Endothelial cell of umbilical vein (primary cell): Measurements from ENCODE around the gene JCAD. TPM values are rescaled to one million over a fixed set of nuclear protein-coding genes. Genes with fewer than 3 reads are reported as not detected.
A peak's percentile ranks its signal among the peaks of the same experiment; 100 is the strongest.

ENCODE experiments used
- BruUV-seq: library from RNA; stranded (reverse); fragments of 400-500 nt; replicated peaks from 2 replicates; lab custom pipeline; 2021; lab: Mats Ljungman, UMichigan
- CTCF ChIA-PET: fragments of 300-600, 350-600 bp; sonication (Branson Sonifier 250); formaldehyde crosslinking; loops from one replicate; lab custom pipeline; 2021; ENCODE audit warnings: antibody characterized with exemption, inconsistent platforms; lab: Charles Lee
- POLR2A ChIA-PET: fragments of 300-600, 350-600 bp; sonication (Branson Sonifier 250); formaldehyde crosslinking; loops from one replicate; lab custom pipeline; 2021; ENCODE audit warnings: antibody characterized with exemption, inconsistent platforms; lab: Charles Lee
- DNase-seq: peaks from one replicate; pipeline ENCODE4 v3.0.0-alpha.2; 2011; ENCODE audit warnings: low read depth, low spot score
- FAIRE-seq: peaks from 2 replicates; lab custom pipeline; 2011; peaks lifted over from hg19 to GRCh38; lab: Jason Lieb, UNC
- H2AFZ ChIP-seq: 2 replicates; pipeline ENCODE4 v1.6.0; 2012; ENCODE audit warnings: low read depth, low read length, control low read depth, inconsistent platforms
- H3K27ac ChIP-seq: 2 replicates; pipeline ENCODE4 v1.5.1; 2011; ENCODE audit warnings: low read depth, mild to moderate bottlenecking, control low read depth, low read length, moderate library complexity; ENCODE audit not compliant: insufficient read depth
- H3K27me3 ChIP-seq, 2 experiments: 2 replicates each; pipeline versions ENCODE4 v1.6.0 to v1.6.1; 2011; ENCODE audit warnings: low read length in 2 of 2, mixed read lengths in 1 of 2; ENCODE audit not compliant: control insufficient read depth in 2 of 2, insufficient read depth in 2 of 2
- H3K36me3 ChIP-seq, 2 experiments: 2 replicates in 1 of 2; 3 replicates in 1 of 2; pipeline ENCODE4 v1.5.1; 2011; ENCODE audit warnings: low read length in 2 of 2, mild to moderate bottlenecking in 1 of 2, moderate library complexity in 1 of 2; ENCODE audit not compliant: control insufficient read depth in 2 of 2, insufficient read depth in 2 of 2; ENCODE audit errors: extremely low read depth in 1 of 2
- H3K4me1 ChIP-seq: 3 replicates; pipeline ENCODE4 v1.5.1; 2011; ENCODE audit warnings: mild to moderate bottlenecking, low read length; ENCODE audit not compliant: control insufficient read depth, insufficient read depth; ENCODE audit errors: extremely low read depth
- H3K4me2 ChIP-seq: 2 replicates; pipeline ENCODE4 v1.6.1; 2011; ENCODE audit warnings: low read length, control low read depth, mixed read lengths; ENCODE audit not compliant: insufficient read depth
- H3K4me3 ChIP-seq, 3 experiments: fragments of 200-600 bp in 1 of 3; sonication (generic), shearing (Covaris generic) in 1 of 3; replicated peaks in 1 of 3; 2 replicates each; pipeline ENCODE4 v1.5.1; 2011 to 2016; ENCODE audit warnings: control low read depth in 3 of 3, low read length in 3 of 3, mild to moderate bottlenecking in 2 of 3, inconsistent platforms in 1 of 3, low read depth in 1 of 3, moderate library complexity in 1 of 3; ENCODE audit not compliant: insufficient read depth in 1 of 3
- H3K79me2 ChIP-seq: 2 replicates; pipeline ENCODE4 v1.6.0; 2012; ENCODE audit warnings: low read length, inconsistent platforms; ENCODE audit not compliant: control insufficient read depth, insufficient read depth
- H3K9ac ChIP-seq: replicated peaks from 2 replicates; pipeline ENCODE3; 2011; ENCODE audit warnings: low read length, control low read depth; ENCODE audit not compliant: insufficient read depth; ENCODE audit errors: extremely low read depth
- H3K9me1 ChIP-seq: replicated peaks from 3 replicates; pipeline ENCODE4 v1.6.0; 2011; ENCODE audit warnings: mild to moderate bottlenecking, low read length; ENCODE audit not compliant: control insufficient read depth, insufficient read depth; ENCODE audit errors: extremely low read depth
- H3K9me3 ChIP-seq: replicated peaks from 2 replicates; pipeline ENCODE4 v1.5.1; 2012; ENCODE audit warnings: low read length, inconsistent platforms; ENCODE audit not compliant: control insufficient read depth, insufficient read depth
- H4K20me1 ChIP-seq: replicated peaks from 2 replicates; pipeline ENCODE3; 2011; ENCODE audit warnings: mild to moderate bottlenecking, low read length; ENCODE audit not compliant: control insufficient read depth, insufficient read depth; ENCODE audit errors: extremely low read depth
- EZH2 ChIP-seq: IDR thresholded peaks from 2 replicates; pipeline ENCODE4 v1.6.1; 2012; ENCODE audit warnings: borderline replicate concordance, low read depth, mild to moderate bottlenecking, moderate library complexity, low read length, inconsistent platforms; ENCODE audit not compliant: severe bottlenecking
- FOS ChIP-seq: IDR thresholded peaks from 2 replicates; pipeline ENCODE4 v1.6.1; 2011; ENCODE audit warnings: mild to moderate bottlenecking, low read length, moderate library complexity, borderline replicate concordance; ENCODE audit not compliant: insufficient read depth
- GATA2 ChIP-seq: IDR thresholded peaks from 2 replicates; pipeline ENCODE4 v1.7.0; 2011; ENCODE audit warnings: low read depth, mild to moderate bottlenecking, moderate library complexity, mixed read lengths, low read length; ENCODE audit not compliant: insufficient read length, insufficient read depth
- JUN ChIP-seq: IDR thresholded peaks from 2 replicates; pipeline ENCODE4 v1.6.1; 2011; ENCODE audit warnings: borderline replicate concordance, low read depth; ENCODE audit not compliant: insufficient read length, insufficient read depth
- MYC ChIP-seq: IDR thresholded peaks from one replicate; pipeline ENCODE4 v1.6.1; 2011; ENCODE audit warnings: mild to moderate bottlenecking, low read depth, low read length
- POLR2A ChIP-seq: IDR thresholded peaks from 2 replicates; pipeline ENCODE4 v1.6.1; 2012; ENCODE audit warnings: low read depth, mild to moderate bottlenecking, control low read depth, low read length
- POLR2AphosphoS5 ChIP-seq: IDR thresholded peaks from 2 replicates; pipeline ENCODE4 v1.6.1; 2012; ENCODE audit warnings: low read depth, mild to moderate bottlenecking, control low read depth, low read length, moderate library complexity; ENCODE audit not compliant: insufficient read depth
- dilution Hi-C: fragments of 300-500 bp; cut with MboI; formaldehyde crosslinking; loops from one replicate; pipeline ENCODE4 v1.15.0; 2019; ENCODE audit warnings: low sequenced_read_pairs; ENCODE audit not compliant: extremely low pct_ligation_motif_present
- intact Hi-C: fragments of 100-400 bp; cut with micrococcal nuclease; formaldehyde crosslinking; loops from one replicate; pipeline ENCODE4 v1.10.0; 2022
- polyA plus RNA-seq, 4 experiments: library from polyadenylated mRNA; depleted of rRNA in 3 of 4; stranded (reverse) in 3 of 4; unstranded in 1 of 4; fragments of >200 nt; gene quantifications; 2 replicates each; pipeline versions ENCODE4 v1.2.1 to v1.2.3, GENCODE V29; 2011 to 2012; ENCODE audit warnings: missing spikeins in 1 of 4
- total RNA-seq: library from RNA; stranded (reverse); gene quantifications from 2 replicates; pipeline ENCODE4 v1.2.3, GENCODE V29; 2021
- TF ChIP-seq, protein P1 (sequence below): IDR thresholded peaks from 2 replicates; pipeline ENCODE4 v1.6.1; 2011; ENCODE audit not compliant: insufficient read depth, insufficient read length
- TF ChIP-seq, protein P2 (sequence below), 2 donors: IDR thresholded peaks; 1 replicate in 1 of 2; 2 replicates in 1 of 2; pipeline ENCODE4 v1.5.1; 2011; ENCODE audit warnings: low read length in 2 of 2, mild to moderate bottlenecking in 2 of 2, moderate library complexity in 2 of 2, control low read depth in 1 of 2, inconsistent platforms in 1 of 2, low read depth in 1 of 2; ENCODE audit not compliant: insufficient read depth in 1 of 2; ENCODE audit errors: extremely low read depth in 1 of 2

JCAD gene
- total and polyA plus RNA-seq, 2 donors (not counting 3 experiments of a cell fraction or from before 2014, with no cell fraction given) = 17.5 to 76.3 TPM

DNA sequence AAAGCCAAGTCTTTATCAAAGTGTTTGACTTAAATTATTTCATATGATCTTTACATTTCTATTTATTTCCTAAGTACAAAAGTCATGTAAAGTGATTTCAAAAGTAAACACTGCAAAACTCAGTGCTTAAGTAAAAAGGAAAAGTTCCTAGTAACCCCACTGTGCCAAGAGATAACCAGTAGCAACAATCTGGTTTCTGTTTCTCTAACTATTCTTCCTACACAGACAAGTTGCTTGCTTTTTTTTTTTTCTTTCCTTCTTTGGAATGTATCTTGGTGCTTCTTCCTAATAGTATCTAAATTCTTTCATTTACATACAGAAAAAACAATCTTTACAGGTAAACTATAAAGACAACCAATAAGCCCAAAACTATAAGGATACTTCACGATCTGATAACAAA is 3.1 kb downstream of the JCAD start:
- Histone ChIP-seq H2AFZ (no peak overlapping the region), H4K20me1 (no peaks in the 10 kb centered on the region), H3K27ac (peak overlapping the region; percentile 56), H3K9me1 (no peaks in the 10 kb centered on the region), H3K4me3 (peak overlapping the region in 1 of 3 experiments; percentile 62), H3K9ac (peak overlapping the region; percentile 90), H3K36me3 (peaks cover 0 to 4% of the 10 kb centered on the region in 2 experiments), H3K9me3 (no peaks in the 10 kb centered on the region), H3K4me1 (peaks cover 44% of the 10 kb centered on the region), H3K79me2 (peaks cover 18% of the 10 kb centered on the region), H3K27me3 (no peaks in the 10 kb centered on the region), H3K4me2 (peak overlapping the region; percentile 92)
- peak; percentile 18 for FAIRE-seq
- dilution Hi-C loops (no loop called here), intact Hi-C loops (loop anchor here (2.0 kb wide), 1 partner anchor 53 kb away; no protein-coding TSS in a partner anchor)
- DNase-seq = peak; percentile 64
- TF ChIP-seq, protein P1, sequence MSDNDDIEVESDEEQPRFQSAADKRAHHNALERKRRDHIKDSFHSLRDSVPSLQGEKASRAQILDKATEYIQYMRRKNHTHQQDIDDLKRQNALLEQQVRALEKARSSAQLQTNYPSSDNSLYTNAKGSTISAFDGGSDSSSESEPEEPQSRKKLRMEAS = no peak
- TF ChIP-seq JUN (no peak), POLR2A (no peak), EZH2 (no peak), GATA2 (no peak)
- ChIA-PET POLR2A (no interaction called here), CTCF (interaction anchor here (3.0 kb wide), 1 partner anchor 185 kb away, joined by 22 read pairs; no protein-coding TSS in a partner anchor)
- BruUV-seq = no TSS peak

DNA sequence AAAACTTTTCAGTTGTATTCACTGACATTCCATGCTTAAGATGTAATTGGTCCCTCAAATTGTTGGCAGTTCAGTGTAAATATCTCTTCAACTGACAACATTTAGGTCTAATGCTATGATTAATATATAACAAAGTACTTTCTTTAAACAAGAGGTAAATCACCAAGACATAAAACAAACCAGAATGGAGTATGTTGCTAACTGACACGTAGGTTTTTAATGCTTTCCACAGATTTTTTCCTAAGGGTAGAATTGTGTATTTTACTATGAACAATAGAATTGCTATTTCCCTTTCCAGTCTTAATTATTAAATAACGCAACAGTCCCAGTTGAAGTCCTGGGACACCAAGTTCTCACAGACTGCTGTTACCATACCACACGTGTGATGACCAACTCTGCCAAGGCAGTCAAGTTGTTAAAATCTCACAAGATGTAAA is 4.1 kb downstream of the JCAD start:
- peaks cover 48% of the 10 kb centered on the region for H3K4me1 ChIP-seq
- TF ChIP-seq JUN (no peak), GATA2 (no peak), EZH2 (no peak), MYC (no peak), POLR2AphosphoS5 (no peak), POLR2A (no peak), FOS (no peak)
- TF ChIP-seq, protein P1 = no peak
- TF ChIP-seq, protein P2, sequence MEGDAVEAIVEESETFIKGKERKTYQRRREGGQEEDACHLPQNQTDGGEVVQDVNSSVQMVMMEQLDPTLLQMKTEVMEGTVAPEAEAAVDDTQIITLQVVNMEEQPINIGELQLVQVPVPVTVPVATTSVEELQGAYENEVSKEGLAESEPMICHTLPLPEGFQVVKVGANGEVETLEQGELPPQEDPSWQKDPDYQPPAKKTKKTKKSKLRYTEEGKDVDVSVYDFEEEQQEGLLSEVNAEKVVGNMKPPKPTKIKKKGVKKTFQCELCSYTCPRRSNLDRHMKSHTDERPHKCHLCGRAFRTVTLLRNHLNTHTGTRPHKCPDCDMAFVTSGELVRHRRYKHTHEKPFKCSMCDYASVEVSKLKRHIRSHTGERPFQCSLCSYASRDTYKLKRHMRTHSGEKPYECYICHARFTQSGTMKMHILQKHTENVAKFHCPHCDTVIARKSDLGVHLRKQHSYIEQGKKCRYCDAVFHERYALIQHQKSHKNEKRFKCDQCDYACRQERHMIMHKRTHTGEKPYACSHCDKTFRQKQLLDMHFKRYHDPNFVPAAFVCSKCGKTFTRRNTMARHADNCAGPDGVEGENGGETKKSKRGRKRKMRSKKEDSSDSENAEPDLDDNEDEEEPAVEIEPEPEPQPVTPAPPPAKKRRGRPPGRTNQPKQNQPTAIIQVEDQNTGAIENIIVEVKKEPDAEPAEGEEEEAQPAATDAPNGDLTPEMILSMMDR (IDR thresholded peaks at IDR 0.05; ENCODE audit: extremely low read depth in 1 of 2, insufficient read depth in 1 of 2, low read depth in 1 of 2, low read length in 2 of 2) = no peak
- no peak for FAIRE-seq
- peak overlapping the region; percentile 52 for H3K27ac ChIP-seq
- peak; percentile 79 for DNase-seq
- no peaks in the 10 kb centered on the region for H4K20me1 ChIP-seq
- no peak overlapping the region for H2AFZ ChIP-seq
- intact Hi-C loops (no loop called here), dilution Hi-C loops (no loop called here)
- POLR2A ChIA-PET = no interaction called here
- no peaks in the 10 kb centered on the region for H3K9me3 ChIP-seq
- peak overlapping the region in 1 of 3 experiments; percentile 23 for H3K4me3 ChIP-seq
- H3K27me3 ChIP-seq = no peaks in the 10 kb centered on the region
- H3K79me2 ChIP-seq = peaks cover 19% of the 10 kb centered on the region
- peaks cover 0 to 4% of the 10 kb centered on the region in 2 experiments for H3K36me3 ChIP-seq
- CTCF ChIA-PET = no interaction called here
- H3K4me2 ChIP-seq = peak overlapping the region; percentile 92
- no TSS peak for BruUV-seq
- no peaks in the 10 kb centered on the region for H3K9me1 ChIP-seq
- peak overlapping the region; percentile 90 for H3K9ac ChIP-seq
